ENCODE results near the gene LRRK2. TPM values are rescaled to one million over a fixed set of nuclear protein-coding genes. Genes with fewer than 3 reads are reported as not detected.
A peak's percentile ranks its signal among the peaks of the same experiment; 100 is the strongest.

Gene LRRK2
- total and polyA plus RNA-seq, 2 experiments from 2014 or later, result 6.4 to 9.3 TPM

DNA sequence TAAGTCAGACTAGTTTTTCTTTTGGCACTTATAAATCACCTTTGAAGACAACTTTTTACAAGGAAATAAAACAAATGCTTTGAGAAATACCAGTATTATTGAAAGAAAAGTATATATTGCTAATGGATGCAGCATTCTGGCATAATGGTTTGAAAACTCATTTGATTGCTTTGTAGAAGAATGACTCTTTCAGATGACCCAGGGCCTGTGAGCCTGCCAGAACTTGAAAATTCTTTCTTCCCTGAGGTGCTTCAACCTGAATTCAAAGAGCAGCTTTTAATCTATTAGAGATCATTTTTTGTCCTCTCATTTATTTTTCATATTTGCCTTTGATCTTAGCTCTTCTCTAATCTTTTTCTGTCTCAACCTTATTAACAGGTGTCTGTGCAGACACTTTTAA is 87.4 kb downstream of the LRRK2 start:
- Histone ChIP-seq H3K36me3 (no peaks in the 10 kb centered on the region), H3K27me3 (no peaks in the 10 kb centered on the region), H3K4me3 (no peak overlapping the region), H3K27ac (no peak overlapping the region), H3K9me3 (ENCODE audit: low read depth) (no peaks in the 10 kb centered on the region), H3K4me1 (ENCODE audit: low read depth) (peaks cover 10% of the 10 kb centered on the region)
- TF ChIP-seq, protein P1, sequence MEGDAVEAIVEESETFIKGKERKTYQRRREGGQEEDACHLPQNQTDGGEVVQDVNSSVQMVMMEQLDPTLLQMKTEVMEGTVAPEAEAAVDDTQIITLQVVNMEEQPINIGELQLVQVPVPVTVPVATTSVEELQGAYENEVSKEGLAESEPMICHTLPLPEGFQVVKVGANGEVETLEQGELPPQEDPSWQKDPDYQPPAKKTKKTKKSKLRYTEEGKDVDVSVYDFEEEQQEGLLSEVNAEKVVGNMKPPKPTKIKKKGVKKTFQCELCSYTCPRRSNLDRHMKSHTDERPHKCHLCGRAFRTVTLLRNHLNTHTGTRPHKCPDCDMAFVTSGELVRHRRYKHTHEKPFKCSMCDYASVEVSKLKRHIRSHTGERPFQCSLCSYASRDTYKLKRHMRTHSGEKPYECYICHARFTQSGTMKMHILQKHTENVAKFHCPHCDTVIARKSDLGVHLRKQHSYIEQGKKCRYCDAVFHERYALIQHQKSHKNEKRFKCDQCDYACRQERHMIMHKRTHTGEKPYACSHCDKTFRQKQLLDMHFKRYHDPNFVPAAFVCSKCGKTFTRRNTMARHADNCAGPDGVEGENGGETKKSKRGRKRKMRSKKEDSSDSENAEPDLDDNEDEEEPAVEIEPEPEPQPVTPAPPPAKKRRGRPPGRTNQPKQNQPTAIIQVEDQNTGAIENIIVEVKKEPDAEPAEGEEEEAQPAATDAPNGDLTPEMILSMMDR (IDR thresholded peaks at IDR 0.05; ENCODE audit: low read depth, low read length), result no peak
- no peak for DNase-seq (ENCODE audit: low read depth in 1 of 2, low spot score in 1 of 2)

DNA sequence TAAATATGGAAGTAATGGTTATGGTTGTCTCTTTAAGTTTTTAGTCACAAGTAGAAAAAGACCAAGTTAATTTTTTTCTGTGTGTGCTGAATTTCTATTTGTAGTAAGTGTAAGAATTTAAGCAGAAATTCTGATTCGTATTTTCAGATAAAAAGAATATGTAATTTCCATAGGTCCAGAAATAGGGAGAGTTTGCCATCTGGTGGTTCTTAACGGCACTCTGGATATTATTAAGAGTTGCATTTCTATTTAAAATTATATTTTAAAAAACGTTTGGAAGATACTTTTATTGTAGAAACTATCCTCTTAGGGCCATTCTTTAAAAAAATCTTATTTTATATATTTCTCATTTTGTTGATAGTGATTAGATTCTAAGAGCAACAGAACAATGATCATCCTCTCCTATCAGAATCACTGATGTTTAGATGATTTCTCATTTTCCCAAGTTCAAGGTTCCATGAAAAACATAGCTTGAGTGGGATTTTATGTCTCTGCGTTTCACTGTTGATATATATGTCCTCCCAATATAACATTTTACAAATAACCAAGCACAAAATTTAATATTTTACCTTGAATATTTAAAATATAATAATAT is 88.3 kb downstream of the LRRK2 start:
- Histone ChIP-seq H3K27ac (no peak overlapping the region), H3K27me3 (no peaks in the 10 kb centered on the region), H3K36me3 (no peaks in the 10 kb centered on the region), H3K4me1 (ENCODE audit: low read depth) (peaks cover 10% of the 10 kb centered on the region), H3K9me3 (ENCODE audit: low read depth) (no peaks in the 10 kb centered on the region), H3K4me3 (no peak overlapping the region)
- DNase-seq (ENCODE audit: low read depth in 1 of 2, low spot score in 1 of 2), result peak; percentile 31 to 40
- TF ChIP-seq, protein P1 (IDR thresholded peaks at IDR 0.05; ENCODE audit: low read depth, low read length), result peak; percentile 46

DNA sequence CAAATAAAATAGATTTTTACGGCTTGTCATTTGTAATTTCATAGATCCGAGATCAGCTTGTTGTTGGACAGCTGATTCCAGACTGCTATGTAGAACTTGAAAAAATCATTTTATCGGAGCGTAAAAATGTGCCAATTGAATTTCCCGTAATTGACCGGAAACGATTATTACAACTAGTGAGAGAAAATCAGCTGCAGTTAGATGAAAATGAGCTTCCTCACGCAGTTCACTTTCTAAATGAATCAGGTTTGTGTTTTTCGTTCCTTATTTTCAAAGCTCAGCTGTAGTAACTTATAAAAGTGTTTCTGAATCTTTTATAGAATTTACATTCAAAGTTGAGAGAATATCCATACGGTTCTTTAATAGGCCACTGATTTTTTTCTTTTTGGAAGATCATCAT is 89.1 kb downstream of the LRRK2 start:
- no peaks in the 10 kb centered on the region for H3K36me3 ChIP-seq
- no peak for DNase-seq (ENCODE audit: low read depth in 1 of 2, low spot score in 1 of 2)
- H3K9me3 ChIP-seq (ENCODE audit: low read depth), result no peaks in the 10 kb centered on the region
- peaks cover 10% of the 10 kb centered on the region for H3K4me1 ChIP-seq (ENCODE audit: low read depth)
- H3K4me3 ChIP-seq, result no peak overlapping the region
- TF ChIP-seq, protein P1 (IDR thresholded peaks at IDR 0.05; ENCODE audit: low read depth, low read length), result no peak
- no peak overlapping the region for H3K27ac ChIP-seq
- no peaks in the 10 kb centered on the region for H3K27me3 ChIP-seq

DNA sequence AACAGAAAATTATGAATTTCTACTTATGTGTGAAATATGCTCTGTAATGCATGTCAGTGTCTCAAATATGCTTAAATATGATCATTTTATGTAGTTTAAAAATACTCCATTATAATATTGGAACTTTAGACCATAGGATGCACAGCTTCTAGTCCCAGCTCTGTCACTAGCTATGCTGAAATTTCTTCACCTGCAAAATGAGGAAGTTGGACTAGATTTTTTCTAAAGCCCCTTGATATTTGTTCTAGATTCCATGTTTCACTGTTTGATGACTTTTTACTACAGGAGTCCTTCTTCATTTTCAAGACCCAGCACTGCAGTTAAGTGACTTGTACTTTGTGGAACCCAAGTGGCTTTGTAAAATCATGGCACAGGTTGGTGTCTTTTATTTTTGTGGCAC is 90.1 kb downstream of the LRRK2 start:
- Histone ChIP-seq H3K4me3 (no peak overlapping the region), H3K4me1 (ENCODE audit: low read depth) (peaks cover 10% of the 10 kb centered on the region), H3K27ac (no peak overlapping the region), H3K9me3 (ENCODE audit: low read depth) (no peaks in the 10 kb centered on the region), H3K36me3 (no peaks in the 10 kb centered on the region), H3K27me3 (no peaks in the 10 kb centered on the region)
- TF ChIP-seq, protein P1 (IDR thresholded peaks at IDR 0.05; ENCODE audit: low read depth, low read length), result no peak
- DNase-seq (ENCODE audit: low read depth in 1 of 2, low spot score in 1 of 2), result no peak

DNA sequence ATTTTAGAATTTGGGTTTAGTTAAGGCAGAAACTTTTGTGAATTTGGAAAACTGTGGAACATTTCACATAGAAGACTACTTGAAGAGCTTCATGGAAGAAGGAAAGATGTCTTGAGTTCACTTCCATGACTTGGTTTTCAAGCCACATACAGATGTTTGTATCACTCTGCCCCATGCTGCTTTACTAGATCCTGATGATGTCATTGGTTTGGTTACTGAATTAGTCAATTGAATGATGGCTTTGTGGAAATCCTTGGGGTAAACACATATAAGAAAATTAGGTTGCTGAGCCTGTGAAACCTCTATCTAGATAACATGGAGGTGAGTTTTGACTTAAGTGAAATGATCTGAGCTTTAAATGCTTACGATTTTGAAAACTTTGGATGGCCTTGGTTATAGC is 90.6 kb downstream of the LRRK2 start:
- no peak for DNase-seq (ENCODE audit: low read depth in 1 of 2, low spot score in 1 of 2)
- TF ChIP-seq, protein P1 (IDR thresholded peaks at IDR 0.05; ENCODE audit: low read depth, low read length), result no peak
- Histone ChIP-seq H3K4me3 (no peak overlapping the region), H3K36me3 (no peaks in the 10 kb centered on the region), H3K4me1 (ENCODE audit: low read depth) (peaks cover 10% of the 10 kb centered on the region), H3K9me3 (ENCODE audit: low read depth) (no peaks in the 10 kb centered on the region), H3K27ac (no peak overlapping the region), H3K27me3 (no peaks in the 10 kb centered on the region)

Measured in cardiac muscle cell (in vitro differentiated cells and primary cell).